Coronary artery (tissue), 2 donors: ENCODE results near the gene SLC9A3.
"Not testable (repeated sequence)": the region's sequence is repeated elsewhere in the genome, so short reads cannot be mapped to it uniquely, and the experiment has no call there.

ENCODE experiments used
- DNase-seq: peaks from one replicate; pipeline ENCODE4 v3.0.0-alpha.2; 2017; ENCODE audit warnings: low spot score
- H3K27ac ChIP-seq, 2 donors: fragments of 200-600 bp; sonication (generic); one replicate each; pipeline ENCODE4 v1.5.1; 2016 to 2019
- H3K4me3 ChIP-seq: fragments of 200-600 bp; sonication (generic); 2 replicates; pipeline ENCODE4 v1.5.1; 2016; ENCODE audit warnings: mild to moderate bottlenecking, moderate library complexity
- TF ChIP-seq, protein P1 (sequence below): fragments of 200-600 bp; sonication (generic); IDR thresholded peaks from one replicate; pipeline ENCODE4 v1.5.1; 2019; ENCODE audit warnings: antibody characterized with exemption

Gene SLC9A3

DNA sequence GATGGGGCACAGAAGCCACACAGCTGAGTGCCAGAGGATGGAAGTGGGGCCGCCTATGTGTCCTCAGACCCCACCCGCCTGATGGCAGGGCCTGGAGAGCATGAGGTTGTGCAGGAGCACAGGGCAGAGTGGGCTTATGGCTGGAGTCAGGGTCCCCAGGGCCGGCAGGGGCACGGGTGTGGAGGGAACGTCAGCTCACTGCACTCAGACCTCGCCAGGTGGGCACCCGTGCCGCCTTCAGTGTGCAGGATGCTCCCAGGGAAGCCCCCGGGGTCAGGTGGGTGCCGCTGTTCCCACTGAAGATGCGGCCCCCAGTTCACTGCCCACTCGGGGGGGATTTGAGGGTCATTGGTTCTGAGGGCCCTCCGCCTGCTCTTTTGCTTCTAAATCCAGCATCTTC, 46.4 kb downstream of the SLC9A3 start:
- DNase-seq = no peak
- TF ChIP-seq, protein P1, sequence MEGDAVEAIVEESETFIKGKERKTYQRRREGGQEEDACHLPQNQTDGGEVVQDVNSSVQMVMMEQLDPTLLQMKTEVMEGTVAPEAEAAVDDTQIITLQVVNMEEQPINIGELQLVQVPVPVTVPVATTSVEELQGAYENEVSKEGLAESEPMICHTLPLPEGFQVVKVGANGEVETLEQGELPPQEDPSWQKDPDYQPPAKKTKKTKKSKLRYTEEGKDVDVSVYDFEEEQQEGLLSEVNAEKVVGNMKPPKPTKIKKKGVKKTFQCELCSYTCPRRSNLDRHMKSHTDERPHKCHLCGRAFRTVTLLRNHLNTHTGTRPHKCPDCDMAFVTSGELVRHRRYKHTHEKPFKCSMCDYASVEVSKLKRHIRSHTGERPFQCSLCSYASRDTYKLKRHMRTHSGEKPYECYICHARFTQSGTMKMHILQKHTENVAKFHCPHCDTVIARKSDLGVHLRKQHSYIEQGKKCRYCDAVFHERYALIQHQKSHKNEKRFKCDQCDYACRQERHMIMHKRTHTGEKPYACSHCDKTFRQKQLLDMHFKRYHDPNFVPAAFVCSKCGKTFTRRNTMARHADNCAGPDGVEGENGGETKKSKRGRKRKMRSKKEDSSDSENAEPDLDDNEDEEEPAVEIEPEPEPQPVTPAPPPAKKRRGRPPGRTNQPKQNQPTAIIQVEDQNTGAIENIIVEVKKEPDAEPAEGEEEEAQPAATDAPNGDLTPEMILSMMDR = no peak
- H3K27ac ChIP-seq = no peak overlapping the region
- no peak overlapping the region for H3K4me3 ChIP-seq

DNA sequence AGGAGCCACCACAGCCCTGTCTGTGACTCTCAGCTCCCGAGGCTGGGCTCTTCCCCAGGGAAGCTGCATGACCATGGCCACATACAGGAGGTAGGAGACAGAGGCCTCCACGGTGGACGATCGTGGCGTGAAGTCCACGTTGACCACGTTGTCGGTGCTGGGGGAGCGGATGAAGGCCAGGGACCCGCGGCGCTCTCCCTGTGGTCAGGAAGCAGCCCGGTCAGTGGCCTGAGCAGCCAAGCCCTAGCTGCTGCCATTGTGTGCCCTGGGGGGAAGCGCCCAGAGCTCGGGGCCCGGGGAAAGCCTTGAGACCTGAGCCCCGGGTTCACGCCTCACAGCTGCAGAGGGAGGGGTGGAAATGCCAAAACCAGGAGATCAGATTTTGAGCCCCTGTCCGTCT, 47.0 kb downstream of the SLC9A3 start:
- TF ChIP-seq, protein P1 = no peak
- no peak overlapping the region for H3K4me3 ChIP-seq
- no peak for DNase-seq
- H3K27ac ChIP-seq = no peak overlapping the region

DNA sequence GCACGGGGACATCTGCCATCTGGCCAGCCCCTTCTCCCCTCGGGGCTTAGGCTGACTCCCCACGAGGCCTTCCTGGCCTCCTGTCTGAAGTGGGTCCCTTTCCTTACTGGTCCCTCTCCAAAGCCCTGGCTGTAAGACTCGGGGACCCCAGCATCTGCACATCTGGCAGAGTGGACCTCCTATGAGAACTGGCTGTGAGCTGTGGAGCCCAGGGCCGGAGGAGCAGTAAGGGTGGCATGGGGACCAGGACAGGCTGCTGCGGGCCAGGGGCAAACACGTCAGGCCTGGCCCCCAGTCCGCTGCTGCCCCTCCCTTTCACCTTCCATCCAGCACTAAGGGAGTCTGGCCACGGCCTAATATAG, 47.5 kb downstream of the SLC9A3 start:
- H3K27ac ChIP-seq = no peak overlapping the region
- no peak for DNase-seq

DNA sequence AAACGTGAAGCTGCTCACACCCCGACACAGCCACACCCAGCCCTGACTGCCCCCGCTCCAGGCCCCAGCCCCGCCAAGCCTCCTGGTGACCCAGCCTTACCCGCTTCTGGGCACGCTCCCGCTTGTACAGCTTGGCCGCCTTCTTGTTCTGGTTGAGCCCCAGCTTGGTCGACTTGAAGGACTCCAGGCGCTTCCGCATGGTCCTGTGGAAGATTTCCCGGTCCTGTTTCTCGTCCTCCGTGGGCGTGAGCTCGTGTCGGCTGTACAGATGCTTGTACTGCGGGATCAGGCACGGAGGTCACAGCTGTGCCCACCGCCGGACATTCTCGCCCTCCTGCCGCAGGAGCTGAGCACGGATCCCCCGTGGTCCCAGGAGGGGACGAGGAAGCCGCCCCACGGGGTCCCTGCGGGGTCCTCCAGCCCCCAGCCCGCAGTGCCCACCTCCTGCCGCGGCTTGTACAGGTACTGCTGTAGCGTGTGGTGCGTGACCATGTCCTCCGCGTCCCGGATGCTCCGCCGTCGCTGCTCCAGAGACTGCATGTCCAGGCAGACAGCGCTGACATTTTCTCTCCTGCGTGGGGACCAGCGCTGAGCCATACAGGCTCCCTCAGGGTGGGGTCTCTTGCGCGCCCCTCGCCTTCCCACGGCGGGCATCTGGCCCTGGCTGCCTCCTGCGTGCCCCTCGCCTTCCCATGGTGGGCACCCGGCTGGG, 48.0 kb downstream of the SLC9A3 start:
- Histone ChIP-seq H3K27ac (no peak overlapping the region), H3K4me3 (no peak overlapping the region)
- TF ChIP-seq, protein P1 = no peak
- no peak for DNase-seq

More for the DNA sequence above, 47.5 kb downstream of the SLC9A3 start:
- TF ChIP-seq, protein P1 = no peak
- H3K4me3 ChIP-seq = no peak overlapping the region

DNA sequence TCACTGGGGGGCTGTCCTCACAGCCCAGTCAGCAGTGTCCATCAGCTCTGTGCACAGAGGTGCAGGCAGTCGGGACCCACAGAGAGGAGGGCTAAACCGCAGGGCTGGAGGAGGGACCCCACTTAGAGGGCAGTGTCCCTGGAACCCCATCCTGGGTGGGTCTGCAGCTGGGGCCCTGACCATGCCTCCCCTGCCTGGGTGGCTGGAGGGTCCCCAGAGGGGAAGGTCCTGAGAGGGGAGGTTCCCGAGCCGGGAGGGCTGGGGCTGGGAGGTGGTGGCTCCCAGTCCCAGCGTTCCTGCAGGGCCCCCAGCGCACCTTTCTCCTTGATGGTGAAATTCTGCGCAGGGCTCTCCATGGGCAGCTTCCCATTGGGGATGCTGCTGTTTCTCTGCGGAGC, 48.5 kb downstream of the SLC9A3 start:
- no peak for DNase-seq
- Histone ChIP-seq H3K27ac (no peak overlapping the region), H3K4me3 (no peak overlapping the region)
- TF ChIP-seq, protein P1 = no peak

DNA sequence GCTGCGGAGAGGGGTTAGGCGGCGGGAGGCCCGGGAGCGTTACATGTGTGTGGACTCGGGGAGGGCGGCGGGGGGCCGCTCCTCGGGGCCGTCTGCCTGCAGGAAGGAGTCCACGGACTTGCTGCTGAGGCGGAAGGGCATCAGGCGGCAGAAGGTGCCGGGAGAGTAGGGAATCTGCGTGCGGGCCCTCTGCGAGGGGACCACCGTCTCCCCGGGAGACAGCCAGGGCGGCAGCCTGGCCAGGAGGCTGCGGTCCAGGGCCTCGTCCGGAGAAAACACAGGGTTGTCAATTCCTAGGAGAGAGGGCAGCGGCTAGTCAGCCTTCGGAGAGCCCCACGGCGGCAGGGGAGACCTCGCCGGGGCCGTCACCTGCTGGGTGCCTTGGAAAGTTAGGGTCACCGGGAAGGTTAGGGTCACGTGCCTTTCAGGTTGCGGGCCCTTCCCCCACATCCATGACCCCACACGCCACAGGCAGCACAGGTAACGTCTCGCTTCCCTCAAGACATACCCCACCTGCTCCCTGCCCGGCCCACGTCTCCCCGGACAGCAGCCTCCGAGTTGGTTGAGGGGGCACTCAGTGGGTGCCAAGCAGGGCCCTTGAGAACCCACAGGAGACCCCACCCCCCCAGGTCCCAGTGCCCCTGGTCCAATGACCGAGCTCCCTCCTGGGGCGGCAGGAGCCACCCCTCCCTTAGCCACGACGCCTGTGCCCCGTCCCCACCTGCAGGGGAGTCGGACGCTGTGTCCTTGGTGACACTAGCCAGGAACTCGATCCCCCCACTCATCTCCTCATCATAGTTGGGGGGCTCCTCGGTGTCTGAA, 49.2 kb downstream of the SLC9A3 start:
- DNase-seq = no peak
- TF ChIP-seq, protein P1 = no peak
- H3K4me3 ChIP-seq = peak overlapping the region; percentile 61
- H3K27ac ChIP-seq = no peak overlapping the region

DNA sequence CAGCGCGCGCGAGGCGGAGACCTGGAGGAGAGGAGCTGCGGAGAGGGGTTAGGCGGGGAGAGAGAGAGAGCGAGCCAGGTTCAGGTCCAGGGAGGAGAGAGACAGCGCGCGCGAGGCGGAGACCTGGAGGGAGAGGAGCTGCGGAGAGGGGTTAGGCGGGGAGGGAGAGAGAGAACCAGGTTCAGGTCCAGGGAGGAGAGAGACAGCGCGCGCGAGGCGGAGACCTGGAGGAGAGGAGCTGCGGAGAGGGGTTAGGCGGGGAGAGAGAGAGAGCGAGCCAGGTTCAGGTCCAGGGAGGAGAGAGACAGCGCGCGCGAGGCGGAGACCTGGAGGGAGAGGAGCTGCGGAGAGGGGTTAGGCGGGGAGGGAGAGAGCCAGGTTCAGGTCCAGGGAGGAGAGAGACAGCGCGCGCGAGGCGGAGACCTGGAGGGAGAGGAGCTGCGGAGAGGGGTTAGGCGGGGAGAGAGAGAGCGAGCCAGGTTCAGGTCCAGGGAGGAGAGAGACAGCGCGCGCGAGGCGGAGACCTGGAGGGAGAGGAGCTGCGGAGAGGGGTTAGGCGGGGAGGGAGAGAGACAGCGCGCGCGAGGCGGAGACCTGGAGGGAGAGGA, 49.9 kb downstream of the SLC9A3 start:
- DNase-seq, H3K27ac ChIP-seq: not testable (repeated sequence)
- H3K4me3 ChIP-seq = peak overlapping the region; percentile 79
